CD4-positive, alpha-beta T cell treated with Interleukin-4 for 4 hours (primary cell): ENCODE measurements around the gene CEP131.
"Not testable (repeated sequence)": the region's sequence is repeated elsewhere in the genome, so short reads cannot be mapped to it uniquely, and the experiment has no call there.

Experiments used
- DNase-seq: peaks from one replicate; pipeline ENCODE4 v3.0.0-alpha.2; 2020

Gene CEP131

GRCh38 chr17:81162491-81162890, 60.3 kb downstream of the CEP131 start:
- no peak for DNase-seq

- DNase-seq, result no peak
These were observed 60.8 kb downstream of the CEP131 start for GRCh38 chr17:81161972-81162371.

GRCh38 chr17:81161536-81161935, 61.2 kb downstream of the CEP131 start:
- no peak for DNase-seq

- DNase-seq, result no peak
These were observed 61.9 kb downstream of the CEP131 start for GRCh38 chr17:81160747-81161453.

GRCh38 chr17:81160306-81160705, 62.5 kb downstream of the CEP131 start:
- DNase-seq, result no peak

GRCh38 chr17:81159611-81160265, 63.0 kb downstream of the CEP131 start:
- no peak for DNase-seq

- no peak for DNase-seq
These were observed 63.8 kb downstream of the CEP131 start for GRCh38 chr17:81158688-81159590.

- no peak for DNase-seq
These were observed 64.7 kb downstream of the CEP131 start for GRCh38 chr17:81157848-81158687.

GRCh38 chr17:81156866-81157805, 65.6 kb downstream of the CEP131 start:
- no peak for DNase-seq

- DNase-seq, result no peak
These were observed 67.8 kb downstream of the CEP131 start for GRCh38 chr17:81154961-81155360.

- not testable (repeated sequence) for DNase-seq
These were observed 68.7 kb downstream of the CEP131 start for GRCh38 chr17:81154016-81154415.

- peak; percentile 13 for DNase-seq
These were observed 69.4 kb downstream of the CEP131 start for GRCh38 chr17:81153340-81153803.

- no peak for DNase-seq
These were observed 70.4 kb downstream of the CEP131 start for GRCh38 chr17:81152288-81152828.

- DNase-seq, result no peak
These were observed 71.5 kb downstream of the CEP131 start for GRCh38 chr17:81151278-81151677.

- no peak for DNase-seq
These were observed 72.2 kb downstream of the CEP131 start for GRCh38 chr17:81150377-81151077.

- no peak for DNase-seq
These were observed 73.7 kb downstream of the CEP131 start for GRCh38 chr17:81148986-81149533.

- DNase-seq, result no peak
These were observed 74.2 kb downstream of the CEP131 start for GRCh38 chr17:81148571-81148970.

- DNase-seq, result no peak
These were observed 75.1 kb downstream of the CEP131 start for GRCh38 chr17:81147701-81148100.

GRCh38 chr17:81146208-81146607, 76.6 kb downstream of the CEP131 start:
- DNase-seq, result not testable (repeated sequence)

GRCh38 chr17:81144423-81144781, 78.4 kb downstream of the CEP131 start:
- DNase-seq, result no peak
